Hematopoietic multipotent progenitor cell treated with erythropoietin and hydrocortisone succinate and interleukin-3 and kit ligand, for 6 days (in vitro differentiated cells): Measurements from ENCODE around the gene ZNF385D.
"Not testable (repeated sequence)": the region's sequence is repeated elsewhere in the genome, so short reads cannot be mapped to it uniquely, and the experiment has no call there.

ENCODE experiments used
- DNase-seq: peaks from one replicate; pipeline ENCODE4 v3.0.0-alpha.2; 2015

Gene ZNF385D

DNA sequence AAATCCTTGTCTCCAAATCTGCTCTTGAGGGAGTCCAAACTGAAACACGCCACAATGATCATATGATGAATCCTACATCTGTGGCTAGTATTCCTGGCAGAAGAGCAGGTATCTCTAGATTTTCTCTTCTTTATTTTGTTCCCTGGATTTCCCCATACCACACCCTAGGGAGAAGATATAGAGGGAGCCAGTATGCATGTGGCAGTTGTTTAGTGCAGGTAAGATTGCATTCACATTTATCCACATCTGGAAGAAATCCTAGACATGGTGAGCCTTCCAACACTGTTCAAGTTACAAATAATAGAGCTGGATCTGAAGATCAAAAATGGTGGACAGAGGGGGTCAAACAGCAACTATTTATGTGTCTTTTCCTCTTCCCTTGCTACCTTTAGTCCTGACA lies 316.7 kb downstream of the ZNF385D start:
- no peak for DNase-seq

DNA sequence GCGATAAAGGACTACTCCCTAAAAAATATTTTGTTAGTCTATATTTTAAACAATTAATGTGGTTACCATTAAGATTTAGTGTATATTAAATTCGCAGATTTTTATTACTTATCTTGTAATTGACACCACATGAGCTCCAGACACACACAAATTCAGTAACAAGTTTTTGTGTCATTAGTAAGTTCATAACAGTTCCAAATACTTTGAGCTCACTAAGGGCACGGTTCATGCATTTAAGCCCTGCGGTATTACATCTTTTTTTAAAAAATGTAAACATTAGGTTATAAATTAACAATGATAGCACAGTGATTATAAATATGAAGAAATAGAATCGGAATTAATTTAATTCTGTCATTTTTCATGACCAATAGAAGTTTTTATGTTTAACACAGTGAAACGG lies 317.3 kb downstream of the ZNF385D start:
- no peak for DNase-seq

GRCh38 chr3:21426920-21427319 lies 324.1 kb downstream of the ZNF385D start:
- no peak for DNase-seq

- DNase-seq = no peak
Measured at GRCh38 chr3:21425715-21426114, 325.3 kb downstream of the ZNF385D start.

GRCh38 chr3:21421096-21421495 lies 329.9 kb downstream of the ZNF385D start:
- no peak for DNase-seq

- DNase-seq = no peak
Measured at GRCh38 chr3:21417991-21418390, 333.0 kb downstream of the ZNF385D start.

DNA sequence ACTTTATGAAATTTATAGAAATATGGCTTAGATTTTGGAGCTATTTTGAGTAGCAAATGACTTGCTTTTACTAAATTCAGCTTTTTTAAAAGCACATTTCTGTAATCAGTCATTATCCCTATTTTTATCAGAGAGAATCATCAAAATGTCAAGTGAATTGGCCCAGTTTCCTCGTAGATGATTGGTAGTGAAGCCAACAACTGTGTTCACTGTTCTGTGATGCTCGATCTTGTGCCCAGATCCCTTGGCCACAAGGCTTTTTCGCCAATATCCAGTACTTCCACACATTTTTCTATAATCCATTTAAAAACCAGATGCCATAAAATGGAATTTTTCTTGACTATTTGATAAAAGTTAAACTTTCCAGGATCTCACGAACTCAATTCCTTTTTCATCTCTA lies 336.5 kb downstream of the ZNF385D start:
- no peak for DNase-seq

- DNase-seq = no peak
Measured at GRCh38 chr3:21411058-21411457, 340.0 kb downstream of the ZNF385D start.

DNA sequence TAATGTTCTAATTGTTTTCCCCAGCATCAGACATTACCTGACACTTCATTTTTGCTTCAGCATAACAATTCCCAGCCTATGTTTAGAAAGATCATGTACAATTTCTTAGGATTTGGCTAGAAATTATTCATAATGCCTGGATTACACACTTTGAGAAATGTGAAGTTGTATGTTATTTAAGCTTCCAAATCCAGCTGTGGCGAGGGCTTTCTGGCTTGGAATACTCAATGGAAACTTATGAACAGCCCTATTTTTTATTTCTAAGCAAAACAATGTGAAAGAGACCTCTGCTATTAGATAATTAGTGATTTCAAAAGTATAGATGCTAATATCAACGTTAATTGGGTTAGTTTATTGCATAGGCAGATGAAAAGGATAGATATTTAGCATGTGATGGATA lies 341.6 kb downstream of the ZNF385D start:
- no peak for DNase-seq

- no peak for DNase-seq
Measured at GRCh38 chr3:21407743-21408142, 343.3 kb downstream of the ZNF385D start.

DNA sequence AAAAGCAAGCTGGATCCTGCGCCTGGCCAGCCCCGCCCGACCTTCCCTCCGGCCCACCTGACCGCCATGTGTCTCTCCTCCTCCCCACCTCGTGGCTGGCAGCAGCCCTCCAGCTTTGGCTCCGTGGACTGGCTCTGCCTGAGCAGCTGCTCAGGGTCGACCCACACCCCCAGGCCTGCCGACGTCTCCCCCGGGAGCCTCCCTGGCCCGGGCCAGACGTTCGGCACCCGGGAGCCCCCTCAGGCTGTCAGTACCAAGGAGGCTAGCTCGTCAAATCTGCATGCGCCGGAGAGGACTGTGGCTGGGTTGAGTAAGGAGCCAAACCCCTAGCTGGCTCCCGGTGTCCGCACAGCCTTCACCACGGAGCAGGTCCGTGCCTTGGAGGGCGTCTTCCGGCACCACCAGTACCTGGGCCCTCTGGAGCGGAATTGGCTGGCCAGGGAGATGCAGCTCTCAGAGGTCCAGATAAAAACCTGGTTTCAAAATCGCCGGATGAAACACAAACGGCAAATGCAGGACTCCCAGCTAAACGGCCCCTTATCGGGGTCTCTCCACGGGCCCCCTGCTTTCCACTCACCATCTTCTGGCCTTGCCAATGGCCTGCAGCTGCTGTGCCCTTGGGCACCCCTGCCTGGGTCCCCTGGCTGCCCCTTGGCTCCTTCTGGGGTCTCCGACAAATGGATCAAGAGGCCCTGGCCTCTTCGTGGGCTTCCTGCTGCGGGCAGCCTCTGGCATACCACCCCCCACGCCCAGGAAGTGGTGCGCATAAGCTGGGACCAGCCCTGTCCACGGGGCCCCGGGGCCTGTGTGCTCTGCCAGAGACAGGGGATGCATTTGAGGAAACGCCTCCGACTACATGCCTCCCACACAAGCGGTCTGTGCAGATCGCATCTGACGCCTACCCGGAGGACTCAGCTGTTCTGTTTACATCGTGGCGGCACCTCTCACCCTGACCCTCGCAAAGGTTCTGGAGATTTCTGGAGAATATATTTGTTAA lies 345.0 kb downstream of the ZNF385D start:
- no peak for DNase-seq

- no peak for DNase-seq
Measured at GRCh38 chr3:21398461-21398860, 352.5 kb downstream of the ZNF385D start.

GRCh38 chr3:21393683-21394311 lies 357.2 kb downstream of the ZNF385D start:
- no peak for DNase-seq

GRCh38 chr3:21392526-21392925 lies 358.5 kb downstream of the ZNF385D start:
- no peak for DNase-seq

GRCh38 chr3:21390856-21391255 lies 360.2 kb downstream of the ZNF385D start:
- no peak for DNase-seq

- no peak for DNase-seq
Measured at GRCh38 chr3:21390136-21390535, 360.9 kb downstream of the ZNF385D start.

DNA sequence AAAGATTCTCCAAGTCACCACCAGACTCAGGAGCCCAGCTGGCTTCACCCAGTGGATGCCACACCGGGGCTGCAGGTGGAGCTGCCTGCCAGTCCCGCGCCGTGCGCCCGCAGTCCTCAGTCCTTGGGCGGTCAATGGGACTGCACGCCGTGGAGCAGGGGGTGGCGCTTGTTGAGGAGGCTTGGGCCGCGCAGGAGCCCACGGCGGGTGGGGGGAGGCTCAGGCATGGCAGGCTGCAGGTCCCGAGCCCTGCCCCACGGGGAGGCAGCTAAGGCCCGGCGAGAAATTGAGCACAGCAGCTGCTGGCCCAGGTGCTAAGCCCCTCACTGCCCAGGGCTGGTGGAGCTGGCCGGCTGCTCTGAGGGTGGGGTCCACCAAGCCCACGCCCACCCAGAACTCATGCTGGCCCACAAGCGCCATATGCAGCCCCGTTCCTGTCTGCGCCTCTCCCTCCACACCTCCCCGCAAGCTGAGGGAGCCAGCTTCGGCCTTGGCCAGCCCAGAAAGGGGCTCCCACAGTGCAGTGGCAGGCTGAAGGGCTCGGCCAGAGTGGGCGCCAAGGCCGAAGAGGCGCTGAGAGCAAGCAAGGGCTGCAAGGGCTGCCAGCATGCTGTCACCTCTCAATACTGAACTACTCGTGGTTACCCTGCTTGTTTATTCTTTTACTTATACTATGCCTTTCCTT lies 363.7 kb downstream of the ZNF385D start:
- not testable (repeated sequence) for DNase-seq

DNA sequence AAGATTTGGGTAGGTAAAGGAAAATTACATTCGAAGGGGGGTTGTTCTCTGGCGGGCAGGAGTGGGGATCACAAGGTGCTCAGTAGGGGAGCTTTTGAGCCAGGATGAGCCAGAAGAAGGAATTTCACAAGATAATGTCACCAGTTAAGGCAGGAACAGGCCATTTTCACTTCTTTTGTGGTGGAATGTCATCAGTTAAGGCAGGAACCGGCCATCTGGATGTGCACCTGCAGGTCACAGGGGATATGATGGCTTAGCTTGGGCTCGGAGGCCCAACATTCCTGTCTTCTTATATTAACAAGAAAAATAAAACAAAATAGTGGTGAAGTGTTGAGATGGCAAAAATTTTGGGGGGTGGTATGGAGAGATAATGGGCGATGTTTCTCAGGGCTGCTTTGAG lies 373.0 kb downstream of the ZNF385D start:
- DNase-seq = not testable (repeated sequence)

- no peak for DNase-seq
Measured at GRCh38 chr3:21377071-21377769, 373.8 kb downstream of the ZNF385D start.

DNA sequence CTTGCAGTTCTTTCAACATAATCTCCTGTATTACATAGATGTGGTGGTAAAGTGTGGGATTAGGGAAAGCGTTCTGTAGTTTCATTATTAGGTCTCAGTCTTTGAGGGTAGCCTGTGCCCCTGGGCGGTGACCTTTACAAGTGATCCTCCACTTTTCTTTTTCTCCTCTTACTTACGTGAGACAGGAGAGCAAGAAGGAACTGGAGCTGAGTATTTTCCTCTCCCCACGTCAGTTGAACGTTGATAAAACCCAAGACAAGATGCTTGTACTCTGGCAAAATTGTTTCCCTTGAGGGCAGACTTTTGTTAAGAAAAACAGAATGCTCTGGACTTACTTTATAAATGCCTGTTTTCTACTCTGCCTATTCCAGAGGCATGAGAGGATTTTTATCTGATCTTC lies 378.7 kb downstream of the ZNF385D start:
- DNase-seq = no peak
